ENCODE data around the gene FAM170A.

- TF ChIP-seq CTCF (IDR thresholded peaks at IDR 0.05) (no peak), POLR2A (IDR thresholded peaks at IDR 0.05) (no peak)
Measured at GRCh38 chr5:119629339-119629738, at the start of gene FAM170A.

All from adrenal gland (tissue), 5 donors.